Measurements from ENCODE around the gene INTS7.

Gene INTS7

DNA sequence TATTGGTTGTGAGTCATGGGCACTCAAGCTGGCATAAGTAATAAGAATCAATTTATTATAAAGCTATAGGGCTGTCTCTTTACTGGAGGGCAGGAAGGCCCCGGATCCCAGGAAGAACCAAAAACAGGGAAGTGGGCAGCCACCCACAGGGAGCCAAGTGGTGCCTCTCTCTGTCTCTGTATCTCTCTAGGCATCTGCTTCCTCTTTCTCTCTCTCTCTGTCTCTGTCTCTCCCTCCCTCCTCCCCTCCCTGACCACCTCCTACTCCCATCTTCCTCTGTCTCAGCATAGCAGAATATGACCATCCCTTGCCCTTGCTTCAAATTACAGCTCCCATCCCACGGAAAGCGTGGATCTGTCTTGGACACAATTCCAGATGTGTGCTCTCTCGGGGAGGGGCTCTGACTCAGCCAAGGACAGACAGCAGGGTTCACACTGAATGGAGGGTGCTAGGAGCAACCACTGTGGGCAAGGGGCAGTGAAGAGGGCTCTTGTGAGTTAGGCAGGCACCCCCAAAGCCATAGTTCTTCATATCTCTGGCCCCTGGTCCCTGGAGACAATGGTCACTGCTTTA is 124.4 kb downstream of the INTS7 start:
- DNase-seq (ENCODE audit: low read depth in 1 of 2, low spot score in 1 of 2) = no peak

DNA sequence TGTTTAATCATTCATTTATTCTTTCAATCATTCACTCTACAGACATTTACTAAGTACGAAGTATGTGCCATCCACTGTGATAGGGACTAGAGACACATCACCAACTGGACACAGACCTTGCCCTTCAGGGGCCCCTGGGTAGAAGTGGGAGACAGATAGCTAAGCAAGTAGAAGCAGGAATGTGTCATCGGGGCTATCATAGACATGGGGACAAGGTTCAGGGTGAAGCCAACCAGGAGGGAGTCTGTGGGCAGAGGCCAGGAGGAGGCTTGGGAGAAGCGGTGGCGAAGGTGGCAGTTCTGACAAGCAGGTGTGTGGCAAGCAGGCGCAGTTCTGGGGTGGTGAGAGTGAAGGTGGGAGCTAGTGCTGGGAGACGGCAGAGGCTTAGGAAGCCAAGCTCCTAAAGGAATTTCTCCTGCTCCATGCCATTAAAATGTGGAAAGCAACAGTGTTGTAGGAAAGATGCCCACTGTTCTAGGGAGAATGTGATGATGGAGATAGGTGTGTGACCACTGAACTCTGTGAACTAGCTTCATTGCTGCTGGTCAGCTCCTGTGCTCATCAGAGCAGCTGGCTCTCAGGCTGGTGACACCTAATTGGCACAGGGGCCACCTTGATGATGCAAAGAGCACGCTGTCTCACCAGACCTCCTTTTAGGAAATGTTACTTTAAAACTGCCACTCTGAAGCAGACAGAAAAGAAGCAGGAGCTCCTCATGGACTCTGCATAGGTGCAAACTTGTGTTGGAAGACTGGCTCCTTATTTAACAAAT is 125.1 kb downstream of the INTS7 start:
- DNase-seq (ENCODE audit: low read depth in 1 of 2, low spot score in 1 of 2) = no peak

DNA sequence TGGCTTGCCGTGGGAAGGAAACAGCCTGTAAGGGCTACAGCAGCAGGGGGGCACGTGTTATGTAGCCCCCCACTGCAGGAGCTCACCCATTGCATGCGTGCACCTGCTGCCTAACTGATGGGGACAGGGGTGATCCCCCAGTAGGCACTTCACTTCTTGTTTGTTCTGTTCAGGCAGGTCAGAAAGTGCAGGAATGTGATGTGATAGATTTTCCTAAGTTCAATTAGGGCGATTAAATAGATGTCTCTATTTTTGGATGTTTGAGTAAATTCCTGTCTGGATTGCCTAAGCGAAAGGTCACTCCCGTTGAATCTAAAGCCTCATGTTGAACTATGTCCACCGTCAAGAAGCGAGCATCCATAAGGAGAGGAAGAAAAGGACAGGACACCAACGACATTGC is 126.0 kb downstream of the INTS7 start:
- no peak for DNase-seq (ENCODE audit: low read depth in 1 of 2, low spot score in 1 of 2)

DNA sequence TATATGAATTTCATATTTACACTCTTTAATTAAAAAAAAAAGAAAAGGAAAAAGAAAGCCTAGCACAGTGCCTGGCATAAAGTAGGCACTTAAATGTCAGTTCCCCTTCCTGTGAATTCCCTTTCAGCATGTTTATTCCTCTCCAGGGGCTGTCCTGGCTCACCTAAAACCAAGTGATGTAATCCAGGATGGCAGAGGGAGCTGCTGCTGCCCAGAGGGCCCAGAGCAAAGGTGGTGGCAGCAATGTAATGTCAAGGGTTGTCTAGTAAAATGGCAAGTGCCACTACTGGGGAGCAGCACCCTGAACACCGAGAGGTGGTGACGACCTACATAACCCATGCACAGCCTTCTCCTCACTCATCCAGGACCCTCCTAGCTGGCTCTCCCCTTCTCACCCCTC is 126.4 kb downstream of the INTS7 start:
- DNase-seq (ENCODE audit: low read depth in 1 of 2, low spot score in 1 of 2) = no peak

DNA sequence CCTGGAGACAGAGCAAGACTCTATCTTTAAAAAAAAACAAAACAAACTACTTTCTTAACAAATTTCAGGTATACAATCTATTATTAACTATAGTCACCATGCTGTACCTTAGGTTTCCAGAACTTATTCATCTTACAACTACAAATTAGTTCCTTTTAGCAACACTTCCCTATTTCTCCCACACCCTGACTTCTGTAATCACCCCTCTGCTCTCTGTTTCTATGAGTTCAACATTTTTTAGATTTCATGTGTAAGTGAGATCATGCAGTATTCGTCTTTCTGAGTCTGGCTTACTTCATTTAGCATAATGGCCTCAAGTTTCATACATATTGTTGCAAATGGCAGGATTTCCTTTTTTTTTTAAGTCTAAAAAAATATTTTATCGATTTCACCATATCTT is 126.9 kb downstream of the INTS7 start:
- DNase-seq (ENCODE audit: low read depth in 1 of 2, low spot score in 1 of 2) = no peak

DNA sequence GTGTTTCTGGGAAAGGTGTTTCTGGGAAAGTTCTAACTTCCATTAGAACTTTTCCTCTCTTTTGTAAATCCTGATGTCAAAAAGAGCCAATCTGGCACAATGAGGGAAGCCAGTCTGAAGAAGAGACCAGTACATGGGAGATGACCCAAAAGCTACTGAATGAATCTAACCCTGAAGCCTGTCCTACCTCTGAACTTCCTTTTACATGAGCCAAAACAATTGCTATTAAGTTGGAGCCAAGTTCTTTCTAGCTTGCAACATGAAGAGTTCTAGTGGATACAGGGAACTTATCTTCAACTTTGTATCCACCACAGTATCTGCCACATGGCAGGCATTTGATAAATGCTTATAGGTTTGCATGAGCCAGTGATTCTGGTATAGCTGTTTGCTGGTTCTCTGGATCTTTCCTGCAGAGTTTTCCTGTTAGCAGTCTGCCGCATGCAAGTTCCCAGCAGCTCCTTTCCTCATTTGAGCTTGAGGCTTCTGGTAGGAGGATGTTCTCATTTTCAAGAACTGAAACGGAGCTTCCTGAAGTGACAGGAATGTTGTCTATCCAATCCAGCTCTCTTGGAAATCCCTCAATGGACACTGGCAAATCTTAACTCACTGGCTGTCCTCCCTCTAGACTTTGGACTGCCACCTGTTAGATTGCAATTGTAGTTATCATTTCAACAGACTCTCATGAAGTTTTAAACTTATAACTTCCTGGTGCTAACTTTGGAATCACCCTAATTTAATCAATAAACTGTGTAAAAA is 131.7 kb downstream of the INTS7 start:
- DNase-seq (ENCODE audit: low read depth in 1 of 2, low spot score in 1 of 2) = no peak

DNA sequence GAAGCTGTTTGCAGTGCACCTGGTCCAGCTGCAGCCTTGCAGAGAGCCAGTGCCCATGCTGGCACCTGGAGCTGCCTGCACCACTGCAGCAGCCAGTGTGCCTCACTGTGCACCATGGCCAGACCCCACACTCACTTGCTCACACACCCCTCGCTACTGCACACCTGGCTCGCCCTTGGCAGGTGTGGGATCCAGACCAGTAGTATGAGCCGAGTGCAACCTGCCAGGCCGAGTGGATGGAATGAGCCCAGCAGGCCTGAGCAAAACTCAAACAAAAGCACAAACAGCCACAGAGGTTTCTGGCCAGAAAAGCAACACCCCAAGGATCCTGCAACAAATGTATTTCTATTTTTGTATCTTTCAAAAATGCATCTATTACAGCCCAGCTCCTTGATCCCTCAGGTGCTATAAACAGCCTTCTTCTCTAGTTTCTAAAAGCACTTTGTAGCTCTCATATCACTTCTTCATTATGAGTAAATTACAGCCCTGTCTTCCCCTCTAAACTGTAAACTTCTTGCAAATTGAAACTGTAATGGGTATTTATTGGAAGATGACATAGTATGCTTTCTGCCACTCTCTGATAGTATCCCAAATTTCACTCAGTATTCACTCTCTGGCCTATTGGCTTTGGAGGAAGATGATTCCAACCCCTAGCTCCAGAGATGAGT is 132.6 kb downstream of the INTS7 start:
- no peak for DNase-seq (ENCODE audit: low read depth in 1 of 2, low spot score in 1 of 2)

DNA sequence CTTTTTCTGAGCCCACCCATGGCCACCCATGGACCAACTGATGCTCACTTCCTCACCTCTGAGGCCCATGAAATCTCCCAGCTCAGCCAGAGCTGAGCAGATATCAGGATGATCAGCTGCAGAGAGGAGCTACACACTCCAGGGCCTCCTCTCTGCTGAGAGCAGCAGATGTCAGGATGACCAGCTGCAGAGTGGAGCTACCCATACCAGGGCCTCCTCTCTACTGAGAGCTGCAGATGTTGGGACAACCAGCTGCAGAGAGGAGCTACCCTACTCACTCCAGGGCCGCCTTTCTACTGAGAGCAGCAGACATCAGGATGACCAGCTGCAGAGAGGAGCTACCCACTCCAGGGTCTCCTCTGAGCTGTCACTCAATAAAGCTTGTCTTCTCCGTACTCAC is 133.4 kb downstream of the INTS7 start:
- DNase-seq (ENCODE audit: low read depth in 1 of 2, low spot score in 1 of 2) = no peak

DNA sequence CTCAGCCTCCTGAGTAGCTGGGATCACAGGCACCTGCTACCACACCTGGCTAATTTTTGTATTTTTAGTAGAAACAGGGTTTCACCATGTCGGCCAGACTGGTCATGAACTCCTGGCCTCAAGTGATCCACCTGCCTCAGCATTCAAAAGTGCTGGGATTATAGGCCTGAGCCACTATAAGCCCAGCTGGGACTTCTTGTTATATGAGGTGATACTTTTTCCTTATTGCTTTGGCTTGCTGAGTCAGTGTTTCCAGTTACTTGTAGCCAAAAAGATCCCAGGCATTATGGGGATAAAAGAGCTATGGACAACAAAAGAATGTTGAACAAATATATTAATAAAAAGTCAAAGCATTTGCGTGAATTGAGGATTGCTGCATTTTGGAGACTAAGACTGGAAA is 134.9 kb downstream of the INTS7 start:
- DNase-seq (ENCODE audit: low read depth in 1 of 2, low spot score in 1 of 2) = no peak

DNA sequence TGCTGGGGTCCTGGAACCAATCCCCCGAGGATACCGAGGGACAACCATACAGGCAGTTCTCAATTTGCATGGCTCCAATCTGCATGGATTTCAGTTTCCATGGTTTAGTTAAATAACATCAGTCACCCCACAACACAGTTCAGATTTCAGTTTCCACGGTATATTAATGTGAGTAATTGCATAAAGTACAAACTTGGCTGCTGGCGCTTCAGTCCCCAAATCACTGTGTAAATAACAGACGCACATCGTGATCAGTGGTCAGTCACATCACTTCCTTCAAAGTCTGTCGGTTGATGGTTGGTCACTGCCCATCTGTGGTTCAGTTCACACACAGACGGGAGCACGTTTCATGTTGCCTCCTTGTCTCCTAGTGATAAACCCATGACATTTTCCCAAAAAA is 138.4 kb downstream of the INTS7 start:
- DNase-seq (ENCODE audit: low read depth in 1 of 2, low spot score in 1 of 2) = no peak

DNA sequence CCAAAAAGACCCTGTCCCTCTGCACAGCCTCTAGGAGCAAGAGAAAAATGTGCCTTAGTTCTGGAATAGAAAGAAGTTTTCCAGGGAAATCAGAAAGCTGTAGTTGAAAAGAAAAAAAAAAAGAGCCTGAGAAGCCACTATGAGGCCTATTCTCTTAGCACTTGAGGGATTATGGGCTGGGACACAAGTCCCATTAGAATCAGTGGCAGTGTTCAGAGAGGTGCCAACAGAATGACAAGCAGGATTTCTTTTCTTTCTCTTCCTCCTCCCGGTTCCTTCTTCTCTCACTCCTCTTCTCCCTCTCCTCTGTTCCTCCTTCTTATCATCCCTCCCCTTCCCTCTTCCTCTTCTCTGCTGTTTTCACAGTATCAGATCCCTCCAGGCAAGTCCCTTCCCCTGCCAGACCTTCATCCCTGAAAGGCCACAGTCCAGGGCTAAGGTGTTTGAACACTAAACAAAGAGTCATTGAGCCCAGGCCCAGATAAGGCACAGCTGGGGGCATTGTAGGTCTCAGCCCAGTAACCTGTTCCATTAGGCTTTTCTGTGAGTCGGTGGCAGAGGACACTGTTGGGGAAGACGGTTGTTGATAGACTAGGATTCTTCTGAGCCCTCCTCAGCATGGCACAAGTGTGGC is 140.1 kb downstream of the INTS7 start:
- DNase-seq (ENCODE audit: low read depth in 1 of 2, low spot score in 1 of 2) = no peak

DNA sequence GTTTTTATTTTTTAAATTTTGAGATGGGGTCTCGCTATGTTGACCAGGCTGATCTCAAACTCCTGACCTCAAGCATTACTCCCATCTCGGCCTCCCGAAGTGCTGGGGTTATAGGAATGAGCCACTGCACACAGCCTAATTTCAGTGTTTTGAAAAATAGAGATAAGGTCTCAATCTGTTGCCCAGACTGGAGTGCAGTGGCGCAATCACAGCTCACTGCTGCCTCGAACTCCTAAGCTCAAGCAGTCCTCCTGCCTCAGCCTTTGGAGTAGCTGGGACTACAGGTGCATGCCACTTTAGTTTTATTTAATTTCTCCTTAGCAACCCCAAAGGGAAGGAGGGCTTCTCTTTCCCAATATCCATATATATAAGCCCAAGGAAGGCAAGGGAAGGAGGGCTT is 141.0 kb downstream of the INTS7 start:
- no peak for DNase-seq (ENCODE audit: low read depth in 1 of 2, low spot score in 1 of 2)

DNA sequence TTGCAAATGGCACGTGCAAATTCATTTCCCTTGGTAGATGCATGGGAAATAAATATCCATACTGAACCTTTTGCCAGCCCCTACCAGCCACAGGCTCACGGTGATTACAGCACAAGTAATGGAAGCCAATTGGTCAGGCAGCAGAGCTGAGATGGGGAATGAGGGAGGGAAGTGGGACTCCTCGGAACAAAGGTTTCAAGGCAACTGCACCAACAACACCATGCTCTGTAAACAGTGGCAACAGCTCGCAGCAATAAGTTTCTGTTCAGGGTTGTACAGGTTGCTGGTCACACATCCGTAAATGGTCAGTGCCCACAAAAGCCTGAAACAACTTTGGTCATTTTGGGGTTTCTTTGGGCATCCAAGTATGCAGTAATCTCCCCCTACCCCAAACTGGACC is 142.1 kb downstream of the INTS7 start:
- DNase-seq (ENCODE audit: low read depth in 1 of 2, low spot score in 1 of 2) = no peak

DNA sequence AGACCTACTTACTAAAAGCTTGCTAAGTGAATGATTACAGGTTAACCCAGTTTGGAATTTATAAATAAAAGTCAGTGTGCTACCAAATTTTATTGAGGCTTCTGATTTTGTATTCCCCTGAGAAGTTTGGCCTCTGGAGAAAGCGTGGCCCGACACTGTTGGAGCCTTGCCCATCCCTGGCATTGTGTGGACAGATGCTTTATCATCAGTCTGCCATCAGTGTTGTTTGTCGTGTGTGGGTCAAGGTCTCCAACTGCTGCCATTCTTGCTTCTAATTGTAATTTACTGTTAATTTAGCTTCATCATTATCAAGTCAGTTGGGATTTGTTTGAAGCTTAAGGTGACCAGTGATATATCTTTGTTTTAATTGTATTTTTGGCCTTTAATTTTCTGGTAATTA is 142.8 kb downstream of the INTS7 start:
- DNase-seq (ENCODE audit: low read depth in 1 of 2, low spot score in 1 of 2) = no peak

DNA sequence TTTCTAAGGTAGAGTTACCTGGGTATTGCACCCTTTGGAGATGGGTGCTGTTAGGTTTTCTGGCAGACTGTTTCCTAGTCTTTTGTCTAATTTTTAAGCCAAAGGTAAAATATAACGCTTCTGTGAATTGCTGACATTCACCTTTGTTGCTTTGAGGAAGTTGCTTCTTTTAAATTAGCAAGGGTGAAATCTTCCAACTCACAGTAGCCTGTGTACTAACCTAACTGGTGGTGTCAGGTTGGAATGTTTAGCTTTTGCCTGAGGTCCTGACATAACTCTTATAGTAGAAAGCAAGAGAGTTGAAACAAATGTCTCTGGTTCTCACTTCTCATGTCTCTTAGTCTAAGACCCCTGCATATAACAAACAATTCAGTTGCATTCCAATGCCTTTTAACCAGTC is 143.6 kb downstream of the INTS7 start:
- DNase-seq (ENCODE audit: low read depth in 1 of 2, low spot score in 1 of 2) = no peak

Measured in stimulated activated CD4-positive, alpha-beta T cell treated with anti-CD3 and anti-CD28 coated beads, Interleukin-15, amount 100 ng/mL, for 1 hour (primary cell).